ENCODE results near the gene NDOR1.
A peak's percentile ranks its signal among the peaks of the same experiment; 100 is the strongest.

The NDOR1 gene

DNA sequence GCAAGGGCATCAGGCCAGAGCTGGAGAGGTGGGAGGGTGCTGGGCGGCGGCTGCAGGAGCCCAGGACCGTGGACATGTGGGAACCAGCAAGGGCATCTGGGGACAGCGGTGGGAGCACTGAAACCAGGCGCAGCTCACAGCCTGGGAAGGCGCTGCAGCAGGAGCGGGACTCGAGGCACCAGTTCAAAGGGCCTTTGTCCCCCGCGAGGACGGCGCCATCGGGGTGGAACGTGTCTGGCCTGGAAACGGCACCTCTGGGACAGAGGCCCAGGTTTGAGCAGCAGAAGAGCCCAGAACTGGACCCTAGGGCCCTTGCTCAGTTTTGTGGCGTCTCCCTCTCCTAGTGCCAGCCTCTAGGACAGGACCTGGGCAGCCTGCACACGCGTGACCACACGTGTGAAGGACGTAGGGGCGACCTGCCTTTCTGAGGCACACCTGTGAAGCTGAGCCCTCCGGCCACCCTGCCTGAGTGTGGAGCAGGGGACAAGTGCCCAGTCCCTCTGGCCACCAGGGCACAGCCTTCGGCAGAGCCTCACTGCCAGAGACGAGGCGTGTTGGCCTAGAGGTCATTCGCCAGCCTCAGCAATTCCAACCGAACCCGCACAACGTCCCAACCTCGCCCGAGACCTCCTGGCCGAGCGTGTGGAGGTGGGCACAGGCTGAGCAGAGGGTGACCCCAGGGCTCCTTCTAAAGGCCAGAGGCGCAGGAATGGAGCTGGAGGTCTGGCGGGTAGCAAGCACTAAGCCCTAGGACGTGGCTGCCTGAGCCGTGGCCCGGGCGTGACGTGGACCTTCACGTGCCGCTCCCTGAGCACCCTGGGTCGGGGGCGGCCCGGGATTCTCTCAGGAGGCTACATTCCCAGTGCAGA lies 31.5 kb upstream of the NDOR1 start:
- in situ Hi-C loops (cut with MboI; ENCODE audit: low pct_unique_long_range_greater_than_20kb, low sequenced_read_pairs, unreplicated experiment): no loop called here
- DNase-seq (ENCODE audit: low spot score): peak; percentile 39
- TF ChIP-seq, protein P1, sequence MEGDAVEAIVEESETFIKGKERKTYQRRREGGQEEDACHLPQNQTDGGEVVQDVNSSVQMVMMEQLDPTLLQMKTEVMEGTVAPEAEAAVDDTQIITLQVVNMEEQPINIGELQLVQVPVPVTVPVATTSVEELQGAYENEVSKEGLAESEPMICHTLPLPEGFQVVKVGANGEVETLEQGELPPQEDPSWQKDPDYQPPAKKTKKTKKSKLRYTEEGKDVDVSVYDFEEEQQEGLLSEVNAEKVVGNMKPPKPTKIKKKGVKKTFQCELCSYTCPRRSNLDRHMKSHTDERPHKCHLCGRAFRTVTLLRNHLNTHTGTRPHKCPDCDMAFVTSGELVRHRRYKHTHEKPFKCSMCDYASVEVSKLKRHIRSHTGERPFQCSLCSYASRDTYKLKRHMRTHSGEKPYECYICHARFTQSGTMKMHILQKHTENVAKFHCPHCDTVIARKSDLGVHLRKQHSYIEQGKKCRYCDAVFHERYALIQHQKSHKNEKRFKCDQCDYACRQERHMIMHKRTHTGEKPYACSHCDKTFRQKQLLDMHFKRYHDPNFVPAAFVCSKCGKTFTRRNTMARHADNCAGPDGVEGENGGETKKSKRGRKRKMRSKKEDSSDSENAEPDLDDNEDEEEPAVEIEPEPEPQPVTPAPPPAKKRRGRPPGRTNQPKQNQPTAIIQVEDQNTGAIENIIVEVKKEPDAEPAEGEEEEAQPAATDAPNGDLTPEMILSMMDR (IDR thresholded peaks at IDR 0.05; ENCODE audit: extremely low read depth, insufficient read depth, missing control alignments): no peak

DNA sequence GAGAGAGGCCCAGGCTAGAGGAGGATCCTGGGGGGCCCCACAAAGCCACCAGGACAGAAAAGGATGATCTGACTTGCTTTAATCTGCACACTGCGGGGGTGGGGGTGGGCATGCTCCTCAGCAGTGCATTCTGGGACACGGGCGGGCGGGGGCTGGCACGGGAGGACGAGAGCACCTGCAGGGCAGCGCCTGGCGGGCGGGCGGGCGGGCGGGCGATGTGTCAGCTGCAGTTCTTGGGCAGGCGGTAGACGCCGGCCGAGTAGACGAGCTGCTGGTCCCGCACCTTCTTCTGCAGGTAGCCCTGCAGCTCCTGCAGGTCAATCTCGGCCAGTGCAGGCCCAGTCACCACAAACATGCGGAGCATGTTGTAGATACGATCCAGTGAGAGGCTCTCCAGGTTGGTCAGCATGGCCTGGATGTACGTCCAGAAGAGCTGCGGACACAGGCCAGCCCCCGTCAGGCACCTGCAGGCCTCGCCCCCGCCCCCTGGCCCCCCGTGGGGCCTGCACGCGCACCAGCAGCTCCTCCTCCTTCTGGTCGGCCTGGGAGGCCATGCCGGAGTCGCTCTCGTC lies 30.7 kb upstream of the NDOR1 start:
- in situ Hi-C loops (cut with MboI; ENCODE audit: low pct_unique_long_range_greater_than_20kb, low sequenced_read_pairs, unreplicated experiment): no loop called here
- TF ChIP-seq, protein P1 (IDR thresholded peaks at IDR 0.05; ENCODE audit: extremely low read depth, insufficient read depth, missing control alignments): no peak
- peak; percentile 65 for DNase-seq (ENCODE audit: low spot score)

DNA sequence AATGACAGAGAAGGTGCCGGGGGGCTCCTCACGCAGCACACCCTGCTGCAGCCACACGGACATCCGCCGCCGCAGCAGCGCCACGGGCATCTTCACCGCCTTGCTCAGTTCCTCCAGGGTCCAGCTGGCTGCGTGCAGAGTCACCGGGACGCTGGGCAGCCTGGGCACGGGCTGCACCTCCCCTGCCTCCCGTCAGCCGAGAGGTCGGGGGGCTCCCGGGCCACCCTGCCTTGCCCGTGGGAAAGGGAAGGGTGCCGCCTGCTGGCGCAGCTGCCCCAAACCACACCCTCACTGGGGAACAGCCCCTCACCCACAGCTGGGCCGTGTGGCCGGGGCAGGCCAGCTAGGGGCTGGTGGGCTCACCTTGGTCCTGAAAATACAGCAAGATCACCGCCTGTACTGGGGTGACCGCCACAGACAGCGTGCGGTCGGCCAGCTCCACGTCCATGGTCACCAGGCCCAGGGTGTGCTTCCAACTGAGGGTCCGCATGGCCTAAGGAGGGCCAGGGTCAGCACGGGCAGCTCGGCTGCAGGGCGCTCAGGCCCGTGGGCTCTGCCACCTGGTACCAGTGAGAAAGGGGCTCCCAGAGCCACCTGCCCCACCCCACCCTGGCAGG lies 30.0 kb upstream of the NDOR1 start:
- TF ChIP-seq, protein P1 (IDR thresholded peaks at IDR 0.05; ENCODE audit: extremely low read depth, insufficient read depth, missing control alignments): peak; percentile 31
- DNase-seq (ENCODE audit: low spot score): no peak
- in situ Hi-C loops (cut with MboI; ENCODE audit: low pct_unique_long_range_greater_than_20kb, low sequenced_read_pairs, unreplicated experiment): no loop called here

DNA sequence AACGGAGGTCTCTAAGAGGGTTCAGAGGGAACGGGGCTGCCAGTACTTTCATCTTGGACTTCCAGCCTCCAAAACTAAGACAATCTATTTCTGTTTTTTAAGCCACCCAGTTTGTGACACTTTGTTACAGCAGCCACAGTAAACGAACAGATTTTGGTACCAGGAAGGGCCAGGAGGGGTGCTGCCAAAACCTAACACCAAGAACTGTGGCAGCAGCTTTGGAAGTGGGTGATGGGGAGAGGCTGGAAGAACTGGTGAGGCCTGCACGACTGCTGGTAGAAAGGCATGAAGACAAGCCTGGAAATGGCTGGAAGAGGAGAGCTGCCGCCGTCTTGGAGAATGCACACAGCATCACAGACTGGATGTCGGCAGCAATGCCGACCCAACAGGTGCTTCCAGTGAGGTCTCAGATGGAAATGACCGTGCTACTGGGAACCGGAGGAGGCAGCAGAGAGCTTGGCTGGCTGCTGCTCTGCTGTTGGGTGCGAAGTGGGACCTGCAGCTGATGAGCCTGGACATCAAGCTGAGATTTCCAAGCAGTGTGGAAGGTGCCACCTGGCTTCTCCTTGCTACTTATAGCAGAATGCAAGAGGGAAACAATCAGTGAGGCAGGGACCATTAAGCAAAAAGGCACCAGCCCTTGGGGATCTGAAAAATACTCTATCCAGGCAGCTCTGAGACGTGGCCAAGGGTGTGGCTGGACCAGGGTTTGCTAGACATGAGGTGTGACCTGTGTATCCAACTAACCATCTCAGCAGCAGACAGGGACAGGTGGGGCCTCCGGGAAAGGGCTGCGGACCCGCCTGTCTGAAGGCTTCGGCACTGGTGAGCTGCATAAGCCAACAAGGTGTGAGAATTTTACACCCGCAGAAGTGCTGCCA lies 29.0 kb upstream of the NDOR1 start:
- DNase-seq (ENCODE audit: low spot score): peak; percentile 82
- in situ Hi-C loops (cut with MboI; ENCODE audit: low pct_unique_long_range_greater_than_20kb, low sequenced_read_pairs, unreplicated experiment): no loop called here
- TF ChIP-seq, protein P1 (IDR thresholded peaks at IDR 0.05; ENCODE audit: extremely low read depth, insufficient read depth, missing control alignments): peak; percentile 46

DNA sequence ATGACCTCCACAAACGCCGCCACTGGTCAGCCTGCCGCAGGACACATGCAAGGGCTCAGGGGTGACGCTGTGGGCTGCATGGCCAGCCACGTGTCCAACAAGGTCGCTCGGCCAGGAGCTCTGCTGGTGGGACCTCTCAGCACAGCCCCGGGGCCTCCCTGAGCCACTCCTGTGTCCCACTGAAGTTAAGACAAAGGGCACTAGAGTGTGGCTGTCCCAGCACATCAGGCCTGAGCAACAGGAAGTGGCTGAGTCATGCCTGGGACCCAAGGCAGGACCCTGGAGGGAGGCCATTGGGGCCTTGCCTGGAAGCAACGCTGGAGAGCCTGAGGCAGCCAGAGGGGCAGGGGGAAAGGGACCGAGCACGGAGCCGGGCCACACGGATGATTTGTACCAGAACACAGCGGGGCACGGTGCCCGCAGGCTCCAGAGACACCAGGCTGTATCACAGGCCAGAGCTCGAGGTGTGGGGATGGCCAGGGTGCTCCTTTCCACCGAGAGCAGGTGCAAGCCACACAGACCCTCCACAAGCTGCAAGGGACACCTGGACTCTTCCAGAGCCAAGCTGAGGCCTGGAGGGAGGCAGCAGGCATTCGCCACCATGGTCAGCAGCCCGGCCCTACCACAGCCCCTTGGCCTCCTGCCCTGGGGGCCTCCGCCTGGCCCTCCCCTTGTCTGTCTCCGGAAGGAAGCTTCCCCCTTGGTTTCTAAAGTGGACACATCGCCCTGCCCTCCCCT lies 27.1 kb upstream of the NDOR1 start:
- TF ChIP-seq, protein P1 (IDR thresholded peaks at IDR 0.05; ENCODE audit: extremely low read depth, insufficient read depth, missing control alignments): no peak
- no peak for DNase-seq (ENCODE audit: low spot score)
- in situ Hi-C loops (cut with MboI; ENCODE audit: low pct_unique_long_range_greater_than_20kb, low sequenced_read_pairs, unreplicated experiment): no loop called here

Measured in GM13977 (cell line).